A549 (cell line): ENCODE data around the gene PARP8. TPM values are rescaled to one million over a fixed set of nuclear protein-coding genes. Genes with fewer than 3 reads are reported as not detected.

Source experiments
- ATAC-seq, 2 experiments: fragments of 200-7000 bp in 1 of 2; fragments of >200 bp in 1 of 2; cut with Nextera tagmentation in 1 of 2; cut with Tn5 transposase in 1 of 2; 3 replicates each; pipeline versions ENCODE4 v1.8.0 to v1.9.1; 2018 to 2020; ENCODE audit warnings: mild to moderate bottlenecking in 1 of 2, moderate library complexity in 1 of 2
- CTCF ChIA-PET: fragments of 300-600 bp; sonication (Branson Sonifier 250); formaldehyde crosslinking; extraction: SDS; loops from one replicate; lab custom pipeline; 2021; ENCODE audit warnings: antibody characterized with exemption, inconsistent platforms; lab: Yijun Ruan, JAX
- POLR2A ChIA-PET: fragments of 350-600 bp; formaldehyde crosslinking; extraction: SDS; loops from one replicate; lab custom pipeline; 2021; ENCODE audit warnings: antibody characterized with exemption, inconsistent platforms; lab: Yijun Ruan, JAX
- DNase-seq, 2 experiments: peaks; one replicate each; pipeline versions ENCODE4 v3.0.0 to v3.0.0-alpha.2; 2011 to 2016; ENCODE audit warnings: low read depth in 1 of 2, low spot score in 1 of 2
- FAIRE-seq: peaks from 2 replicates; lab custom pipeline; 2011; peaks lifted over from hg19 to GRCh38; lab: Jason Lieb, UNC
- H3K27ac ChIP-seq, 2 experiments: fragments of >200 bp; sonication (Bioruptor Twin); formaldehyde crosslinking; 3 replicates each; pipeline ENCODE4 v1.5.1; 2016 to 2017
- H3K4me1 ChIP-seq: fragments of >200 bp; sonication (Bioruptor Twin); formaldehyde crosslinking; 3 replicates; pipeline ENCODE4 v1.6.1; 2016
- H3K4me2 ChIP-seq: fragments of >200 bp; sonication (Bioruptor Twin); formaldehyde crosslinking; 3 replicates; pipeline ENCODE4 v1.6.1; 2016
- H3K4me3 ChIP-seq: fragments of >200 bp; sonication (Bioruptor Twin); formaldehyde crosslinking; 3 replicates; pipeline ENCODE4 v1.5.1; 2016
- H3K9me3 ChIP-seq: fragments of >200 bp; sonication (Bioruptor Twin); formaldehyde crosslinking; 3 replicates; pipeline ENCODE4 v1.6.1; 2016
- ATOH8 ChIP-seq: fragments of 250-450 bp; sonication (Bioruptor Pico); IDR thresholded peaks from 2 replicates; pipeline ENCODE4 v1.5.0; 2020; ENCODE audit warnings: low read depth, mild to moderate bottlenecking, moderate library complexity
- CBX2 ChIP-seq: fragments of 200-600 bp; sonication (generic); IDR thresholded peaks from 2 replicates; pipeline ENCODE4 v1.6.1; 2016; ENCODE audit warnings: low read depth, mild to moderate bottlenecking, borderline replicate concordance
- CBX8 ChIP-seq: fragments of 200-600 bp; sonication (generic); IDR thresholded peaks from 2 replicates; pipeline ENCODE4 v1.6.1; 2016
- CHD2 ChIP-seq: fragments of 150-350 bp; IDR thresholded peaks from 2 replicates; pipeline ENCODE4 v1.6.1; 2014; ENCODE audit warnings: low read length; ENCODE audit not compliant: partially characterized antibody
- EHF ChIP-seq: fragments of 250-450 bp; sonication (Bioruptor Pico); IDR thresholded peaks from 2 replicates; pipeline ENCODE4 v1.5.0; 2020; ENCODE audit warnings: mild to moderate bottlenecking
- FOSB ChIP-seq: fragments of 250-450 bp; sonication (Bioruptor Pico); IDR thresholded peaks from 2 replicates; pipeline ENCODE4 v1.5.0; 2020; ENCODE audit warnings: mild to moderate bottlenecking, moderate library complexity
- FOXS1 ChIP-seq: fragments of 250-450 bp; sonication (Bioruptor Pico); IDR thresholded peaks from 2 replicates; pipeline ENCODE4 v1.5.0; 2020; ENCODE audit warnings: mild to moderate bottlenecking, moderate library complexity
- GATA3 ChIP-seq: IDR thresholded peaks from 2 replicates; pipeline ENCODE4 v1.6.1; 2012; ENCODE audit warnings: borderline replicate concordance
- HDAC2 ChIP-seq: fragments of 200-600 bp; sonication (generic); IDR thresholded peaks from 2 replicates; pipeline ENCODE4 v1.6.1; 2016
- HMGXB4 ChIP-seq: fragments of 250-450 bp; sonication (Bioruptor Pico); IDR thresholded peaks from 2 replicates; pipeline ENCODE4 v1.5.0; 2021; ENCODE audit warnings: mild to moderate bottlenecking, moderate library complexity, borderline replicate concordance
- HOXA7 ChIP-seq: fragments of 250-450 bp; sonication (Bioruptor Pico); IDR thresholded peaks from 2 replicates; pipeline ENCODE4 v1.5.0; 2020; ENCODE audit warnings: mild to moderate bottlenecking, moderate library complexity
- HOXB13 ChIP-seq: fragments of 250-450 bp; sonication (Bioruptor Pico); IDR thresholded peaks from 2 replicates; pipeline ENCODE4 v1.5.0; 2020; ENCODE audit warnings: low read depth, mild to moderate bottlenecking, moderate library complexity
- JUN ChIP-seq, 2 experiments: fragments of >200 bp; sonication (Bioruptor Twin); formaldehyde crosslinking; IDR thresholded peaks; 2 replicates in 1 of 2; 3 replicates in 1 of 2; pipeline ENCODE4 v1.6.1; 2016 to 2017
- JUNB ChIP-seq: fragments of >200 bp; sonication (Bioruptor Twin); formaldehyde crosslinking; IDR thresholded peaks from 2 replicates; pipeline ENCODE4 v1.6.1; 2016
- KDM1A ChIP-seq: fragments of 200-600 bp; sonication (generic); IDR thresholded peaks from 2 replicates; pipeline ENCODE4 v1.6.1; 2016; ENCODE audit warnings: low read depth, mild to moderate bottlenecking
- MAFK ChIP-seq: fragments of 450-650 bp; IDR thresholded peaks from 2 replicates; pipeline ENCODE4 v1.6.1; 2014; ENCODE audit not compliant: partially characterized antibody
- MAX ChIP-seq: IDR thresholded peaks from 2 replicates; pipeline ENCODE4 v1.6.1; 2012
- MAZ ChIP-seq: fragments of 150-350 bp; IDR thresholded peaks from 2 replicates; pipeline ENCODE4 v1.6.1; 2014; ENCODE audit warnings: antibody characterized with exemption, low read depth, low read length, borderline replicate concordance
- NFE2L2 ChIP-seq: fragments of 150-350 bp; conservative IDR thresholded peaks from 2 replicates; pipeline ENCODE4 v1.6.1; 2014; ENCODE audit warnings: low read length
- RCOR1 ChIP-seq: fragments of 150-350 bp; IDR thresholded peaks from 2 replicates; pipeline ENCODE4 v1.6.1; 2014; ENCODE audit warnings: antibody characterized with exemption, low read length, low read depth
- RFX5 ChIP-seq: fragments of 450-650 bp; IDR thresholded peaks from 2 replicates; pipeline ENCODE4 v1.7.1; 2014; ENCODE audit warnings: antibody characterized with exemption, mild to moderate bottlenecking, moderate library complexity
- SREBF2 ChIP-seq: fragments of 450-650 bp; IDR thresholded peaks from 2 replicates; pipeline ENCODE4 v1.6.1; 2014; ENCODE audit warnings: mild to moderate bottlenecking, moderate library complexity
- USF2 ChIP-seq: fragments of 450-650 bp; IDR thresholded peaks from 2 replicates; pipeline ENCODE4 v1.6.1; 2014; ENCODE audit warnings: antibody characterized with exemption
- ZFP36 ChIP-seq: fragments of 450-650 bp; IDR thresholded peaks from 2 replicates; pipeline ENCODE4 v1.6.1; 2014; ENCODE audit warnings: borderline replicate concordance; ENCODE audit not compliant: partially characterized antibody
- ZNF302 ChIP-seq: fragments of 250-450 bp; sonication (Bioruptor Pico); IDR thresholded peaks from 2 replicates; pipeline ENCODE4 v1.9.0; 2021; ENCODE audit warnings: inconsistent platforms, mild to moderate bottlenecking, moderate library complexity
- ZSCAN20 ChIP-seq: fragments of 250-450 bp; sonication (Bioruptor Pico); IDR thresholded peaks from 2 replicates; pipeline ENCODE4 v1.8.0; 2022; ENCODE audit warnings: mild to moderate bottlenecking, moderate library complexity
- WGBS: methylation state at CpG from one replicate; pipeline ENCODE4 v1.1.6; 2017; ENCODE audit errors: missing lambda C conversion rate; 5-methylcytosine and 5-hydroxymethylcytosine counted together
- polyA plus RNA-seq, 4 experiments: library from polyadenylated mRNA; depleted of rRNA in 3 of 4; stranded (reverse); fragments of >200 nt; fragmentation: RNase III in 1 of 4; extraction: RNeasy Plus Mini Kit Qiagen cat#74134 plus additional on column Dnase treatment in 1 of 4; gene quantifications; 2 replicates in 3 of 4; 3 replicates in 1 of 4; pipeline ENCODE4 v1.2.3, GENCODE V29; 2011 to 2017

Gene PARP8
- polyA plus RNA-seq, 2 of the 4 experiments (the other 2 are of a cell fraction): 0.01 to 0.48 TPM

- Histone ChIP-seq H3K4me3 (no peak overlapping the region), H3K4me2 (no peak overlapping the region), H3K9me3 (no peaks in the 10 kb centered on the region), H3K4me1 (no peaks in the 10 kb centered on the region), H3K27ac (no peak overlapping the region)
- WGBS: 14% methylated on average over 4 of the region's 4 CpGs
- ChIA-PET POLR2A (no interaction called here), CTCF (interaction anchor here (0.6 kb wide), 1 partner anchor 331 kb away, joined by 3 read pairs; no protein-coding TSS in a partner anchor)
- DNase-seq: no peak
- no peak for FAIRE-seq
- ATAC-seq: no peak
- TF ChIP-seq ATOH8 (CRISPR knock-in tag) (no peak), RFX5 (no peak)
Measured at GRCh38 chr5:50853151-50853550, 186.7 kb downstream of the PARP8 start.

GRCh38 chr5:50854082-50854481 lies 187.6 kb downstream of the PARP8 start:
- H3K9me3 ChIP-seq: no peaks in the 10 kb centered on the region
- H3K4me3 ChIP-seq: no peak overlapping the region
- FAIRE-seq (no peak), DNase-seq (no peak)
- no peak overlapping the region for H3K27ac ChIP-seq
- WGBS: 18% methylated on average over 8 of the region's 8 CpGs
- H3K4me1 ChIP-seq: no peaks in the 10 kb centered on the region
- CTCF ChIA-PET: interaction anchor here (0.6 kb wide), 1 partner anchor 332 kb away, joined by 3 read pairs; no protein-coding TSS in a partner anchor
- H3K4me2 ChIP-seq: no peak overlapping the region
- no peak for TF ChIP-seq HDAC2
- TF ChIP-seq MAFK: no peak
- no peak for TF ChIP-seq CBX2
- no peak for TF ChIP-seq MAX
- TF ChIP-seq USF2: no peak
- no peak for TF ChIP-seq MAZ
- no peak for TF ChIP-seq RCOR1
- no peak for TF ChIP-seq ZSCAN20 (CRISPR knock-in tag)
- no peak for TF ChIP-seq CHD2
- TF ChIP-seq FOSB: no peak
- no peak for TF ChIP-seq RFX5
- TF ChIP-seq CBX8: no peak
- TF ChIP-seq ZFP36: no peak
- TF ChIP-seq GATA3: no peak
- no peak for TF ChIP-seq EHF (CRISPR knock-in tag)
- TF ChIP-seq ZNF302 (CRISPR knock-in tag): no peak
- TF ChIP-seq FOXS1 (CRISPR knock-in tag): no peak
- TF ChIP-seq KDM1A: no peak
- TF ChIP-seq HOXB13 (CRISPR knock-in tag): no peak
- TF ChIP-seq SREBF2: no peak
- TF ChIP-seq, all 56 proteins: peak for 0
- POLR2A ChIA-PET: no interaction called here
- no peak for ATAC-seq

- no peak for TF ChIP-seq ZFP36
- TF ChIP-seq HDAC2: no peak
- no peak for TF ChIP-seq NFE2L2
- TF ChIP-seq CBX8: no peak
- no peak for TF ChIP-seq MAFK
- no peak for TF ChIP-seq JUN (IDR thresholded peaks at IDR 0.05)
- TF ChIP-seq HMGXB4: no peak
- no peak for TF ChIP-seq JUNB
- no peak for TF ChIP-seq RCOR1
- no peak for TF ChIP-seq HOXA7 (CRISPR knock-in tag)
- ChIA-PET POLR2A (no interaction called here), CTCF (no interaction called here)
- no peak for FAIRE-seq
- DNase-seq: no peak
- H3K4me2 ChIP-seq: no peak overlapping the region
- no peaks in the 10 kb centered on the region for H3K9me3 ChIP-seq
- WGBS: 22% methylated on average over 1 of the region's 1 CpG
- ATAC-seq: no peak
- H3K4me1 ChIP-seq: no peaks in the 10 kb centered on the region
- no peak overlapping the region for H3K27ac ChIP-seq
- no peak overlapping the region for H3K4me3 ChIP-seq
Measured at GRCh38 chr5:50855001-50855400, 188.6 kb downstream of the PARP8 start.
